ENCODE data around the gene RASA3. TPM values are rescaled to one million over a fixed set of nuclear protein-coding genes. Genes with fewer than 3 reads are reported as not detected.

The RASA3 gene
- total and polyA plus RNA-seq, 9 of the 15 experiments (the other 6 are each of a cell fraction or from before 2014, with no cell fraction given): 0.72 to 25.3 (median 14.4) TPM

- H3K9me1 ChIP-seq (ENCODE audit: control insufficient read depth, insufficient read depth, low read length): no peaks in the 10 kb centered on the region
- FAIRE-seq: peak; percentile 89
- 13% methylated on average over 7 of the region's 13 CpGs for WGBS (ENCODE audit: insufficient coverage, low coverage, missing lambda C conversion rate)
- no peaks in the 10 kb centered on the region for H4K20me1 ChIP-seq (replicated peaks; ENCODE audit: control insufficient read depth, insufficient read depth, low read length)
- no peak overlapping the region; the same call in 2 of the 3 replicates for H3K27ac ChIP-seq (ENCODE audit: extremely low read depth, low read depth, low read length)
- peaks cover 36% of the 10 kb centered on the region; the same call in 2 of the 3 replicates for H3K36me3 ChIP-seq (ENCODE audit: control insufficient read depth, insufficient read depth, low read length)
- H3K79me2 ChIP-seq (ENCODE audit: control insufficient read depth, insufficient read depth, low read length): no peaks in the 10 kb centered on the region
- H3K4me2 ChIP-seq (ENCODE audit: insufficient read depth, low read length): peak overlapping the region; percentile 67
- POLR2A ChIA-PET: interaction anchor here (0.6 kb wide), 1 partner anchor 18 kb away, joined by 3 read pairs; no protein-coding TSS in a partner anchor
- ATAC-seq: peak; percentile 99
- peak; percentile 76 to 87 (median 84) for DNase-seq (ENCODE audit: extremely low read depth in 1 of 4, low spot score in 3 of 4)
- peaks cover 2 to 61% of the 10 kb centered on the region in 2 experiments; a peak in 3 of 5 replicates for H3K4me1 ChIP-seq (replicated peaks in 1 of 2; ENCODE audit: control insufficient read depth in 2 of 2, insufficient read depth in 2 of 2, low read length in 2 of 2)
- peak overlapping the region; percentile 20 for H3K4me3 ChIP-seq
- no peaks in the 10 kb centered on the region for H3K9me3 ChIP-seq (replicated peaks; ENCODE audit: control insufficient read depth, insufficient read depth, low read depth, low read length)
- CTCF ChIA-PET (ENCODE audit: low intra/inter-chr PET ratio): no interaction called here
- H3K27me3 ChIP-seq (ENCODE audit: control insufficient read depth in 2 of 2, insufficient read depth in 2 of 2, low read length in 2 of 2): no peaks in the 10 kb centered on the region
- 0 out of 4 replicates have a peak overlapping the region, but pooled peaks of 1 of the 2 experiments have one; percentile 61 for H3K9ac ChIP-seq (ENCODE audit: insufficient read depth in 1 of 2, low read depth in 2 of 2, low read length in 2 of 2)
- no TSS peak for BruUV-seq (replicated peaks)
- in situ Hi-C loops (cut with MboI): no loop called here
- intact Hi-C loops (cut with micrococcal nuclease): no loop called here
- peak overlapping the region; percentile 38; the same call in 1 of the 2 replicates for H2AFZ ChIP-seq (ENCODE audit: low read depth, low read length)
- TF ChIP-seq POLR2A (conservative IDR thresholded peaks at IDR 0.05) (0 out of 2 replicates have a peak, but pooled peaks have one; percentile 15), NCOA1 (IDR thresholded peaks at IDR 0.05; ENCODE audit: low read depth) (no peak), EGR1 (conservative IDR thresholded peaks at IDR 0.05) (peak; percentile 50), PKNOX1 (IDR thresholded peaks at IDR 0.05) (peak; percentile 47), ZNF431 (CRISPR knock-in tag; IDR thresholded peaks at IDR 0.05) (no peak), SPI1 (IDR thresholded peaks at IDR 0.05; ENCODE audit: borderline replicate concordance, low read depth, low read length) (no peak), SRSF3 (IDR thresholded peaks at IDR 0.05; ENCODE audit: insufficient read depth, low read length) (no peak), PCBP1 (IDR thresholded peaks at IDR 0.05; ENCODE audit: low read depth, low read length, poor library complexity, severe bottlenecking) (no peak), XRCC3 (IDR thresholded peaks at IDR 0.05) (no peak), ZNF184 (CRISPR knock-in tag; IDR thresholded peaks at IDR 0.05) (no peak), RBM22 (IDR thresholded peaks at IDR 0.05; ENCODE audit: low read depth, low read length, poor library complexity, severe bottlenecking) (no peak), STAT6 (CRISPR knock-in tag; IDR thresholded peaks at IDR 0.05) (no peak), RFX1 (IDR thresholded peaks at IDR 0.05) (peak; percentile 66; the same call in 1 of the 2 replicates), NCOA6 (IDR thresholded peaks at IDR 0.05) (no peak), CREB5 (CRISPR knock-in tag; IDR thresholded peaks at IDR 0.05) (no peak), PHF8 (IDR thresholded peaks at IDR 0.05; ENCODE audit: borderline replicate concordance, low read length) (no peak), MAZ (CRISPR knock-in tag; conservative IDR thresholded peaks at IDR 0.05 in 1 of 2, IDR thresholded peaks at IDR 0.05 in 1 of 2) (no peak)
These were observed 113.1 kb downstream of the RASA3 start for GRCh38 chr13:114019367-114019766.

All from K562 (cell line).